NB4 (cell line): ENCODE results near the gene CD83.

Experiments used
- DNase-seq: peaks from one replicate; pipeline ENCODE4 v3.0.0; 2010; ENCODE audit warnings: low read depth
- H3K4me3 ChIP-seq: one replicate; pipeline ENCODE4 v1.5.1; 2011; ENCODE audit warnings: mild to moderate bottlenecking, low read depth, low read length, moderate library complexity
- MYC ChIP-seq: IDR thresholded peaks from 2 replicates; pipeline ENCODE4 v1.6.1; 2011; ENCODE audit warnings: low read depth, low read length
- POLR2A ChIP-seq: IDR thresholded peaks from 2 replicates; pipeline ENCODE4 v1.6.1; 2011; ENCODE audit warnings: mild to moderate bottlenecking; ENCODE audit not compliant: insufficient read length; ENCODE audit errors: extremely low read depth
- TF ChIP-seq, protein P1 (sequence below): IDR thresholded peaks from 2 replicates; pipeline ENCODE4 v1.6.1; 2011; ENCODE audit warnings: low read depth, low read length
- TF ChIP-seq, protein P2 (sequence below): IDR thresholded peaks from one replicate; pipeline ENCODE4 v1.5.1; 2012; ENCODE audit warnings: low read depth, low read length

The CD83 gene

DNA sequence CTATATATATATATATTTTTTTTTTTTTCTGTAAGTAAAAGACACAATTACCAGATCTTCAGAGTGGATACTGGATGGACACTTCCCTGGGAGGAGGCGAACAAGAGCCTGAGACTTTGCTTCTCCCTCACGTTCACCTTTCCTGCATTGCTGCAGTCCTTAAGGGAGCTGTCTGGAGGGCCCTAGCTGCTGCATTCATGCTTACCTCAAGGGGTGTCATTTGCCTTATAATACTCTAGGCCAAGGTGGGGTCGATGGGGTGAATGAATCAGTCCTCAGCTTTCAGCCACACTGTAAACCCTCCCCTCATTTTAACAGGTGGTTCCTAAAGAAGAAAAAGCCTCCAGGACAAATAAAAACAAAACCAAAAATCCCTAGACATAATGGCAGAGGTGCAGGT is 34.8 kb upstream of the CD83 start:
- H3K4me3 ChIP-seq: no peak overlapping the region
- no peak for DNase-seq
- TF ChIP-seq MYC (no peak), POLR2A (no peak)
- TF ChIP-seq, protein P1, sequence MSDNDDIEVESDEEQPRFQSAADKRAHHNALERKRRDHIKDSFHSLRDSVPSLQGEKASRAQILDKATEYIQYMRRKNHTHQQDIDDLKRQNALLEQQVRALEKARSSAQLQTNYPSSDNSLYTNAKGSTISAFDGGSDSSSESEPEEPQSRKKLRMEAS: no peak
- TF ChIP-seq, protein P2, sequence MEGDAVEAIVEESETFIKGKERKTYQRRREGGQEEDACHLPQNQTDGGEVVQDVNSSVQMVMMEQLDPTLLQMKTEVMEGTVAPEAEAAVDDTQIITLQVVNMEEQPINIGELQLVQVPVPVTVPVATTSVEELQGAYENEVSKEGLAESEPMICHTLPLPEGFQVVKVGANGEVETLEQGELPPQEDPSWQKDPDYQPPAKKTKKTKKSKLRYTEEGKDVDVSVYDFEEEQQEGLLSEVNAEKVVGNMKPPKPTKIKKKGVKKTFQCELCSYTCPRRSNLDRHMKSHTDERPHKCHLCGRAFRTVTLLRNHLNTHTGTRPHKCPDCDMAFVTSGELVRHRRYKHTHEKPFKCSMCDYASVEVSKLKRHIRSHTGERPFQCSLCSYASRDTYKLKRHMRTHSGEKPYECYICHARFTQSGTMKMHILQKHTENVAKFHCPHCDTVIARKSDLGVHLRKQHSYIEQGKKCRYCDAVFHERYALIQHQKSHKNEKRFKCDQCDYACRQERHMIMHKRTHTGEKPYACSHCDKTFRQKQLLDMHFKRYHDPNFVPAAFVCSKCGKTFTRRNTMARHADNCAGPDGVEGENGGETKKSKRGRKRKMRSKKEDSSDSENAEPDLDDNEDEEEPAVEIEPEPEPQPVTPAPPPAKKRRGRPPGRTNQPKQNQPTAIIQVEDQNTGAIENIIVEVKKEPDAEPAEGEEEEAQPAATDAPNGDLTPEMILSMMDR: no peak

DNA sequence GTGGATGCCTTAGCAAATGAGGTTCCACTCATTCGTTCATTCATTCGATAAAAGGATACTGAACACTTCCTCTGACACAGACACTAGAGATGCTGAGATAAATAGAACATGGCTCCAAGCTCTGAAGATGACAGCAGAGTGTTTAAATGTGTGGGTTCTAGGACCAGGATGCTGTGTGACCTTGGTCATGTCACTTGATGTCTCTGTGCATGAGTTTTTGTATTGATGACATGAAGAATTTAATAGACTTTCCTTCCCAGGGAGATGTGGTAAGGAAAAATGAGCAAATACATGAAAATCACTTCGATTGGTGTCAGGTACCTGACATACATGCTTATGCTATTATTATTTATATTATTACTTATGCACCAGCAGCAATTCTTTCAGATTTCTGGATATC is 34.3 kb upstream of the CD83 start:
- TF ChIP-seq, protein P2: no peak
- TF ChIP-seq POLR2A (no peak), MYC (no peak)
- TF ChIP-seq, protein P1: no peak
- DNase-seq: no peak
- no peak overlapping the region for H3K4me3 ChIP-seq

DNA sequence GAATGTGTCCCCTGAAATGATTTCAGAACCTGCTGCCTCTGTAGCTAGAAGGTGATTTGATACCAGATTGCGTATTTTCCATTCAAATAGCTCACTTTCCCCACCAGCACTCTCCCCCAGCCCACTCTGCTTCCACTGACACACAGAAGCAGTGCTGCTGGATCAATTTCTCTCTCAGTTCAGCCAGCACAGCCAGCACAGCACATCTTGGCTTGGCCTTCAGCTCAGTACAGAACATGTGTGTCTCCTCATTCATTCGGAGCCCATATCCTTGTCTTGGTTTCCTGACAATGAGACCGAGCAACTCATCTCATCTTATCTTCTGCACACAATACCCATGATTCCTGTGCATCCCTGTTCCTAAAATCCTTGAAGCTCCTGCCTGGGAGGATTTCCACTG is 33.8 kb upstream of the CD83 start:
- TF ChIP-seq, protein P2: no peak
- TF ChIP-seq POLR2A (no peak), MYC (no peak)
- TF ChIP-seq, protein P1: no peak
- DNase-seq: no peak
- no peak overlapping the region for H3K4me3 ChIP-seq

DNA sequence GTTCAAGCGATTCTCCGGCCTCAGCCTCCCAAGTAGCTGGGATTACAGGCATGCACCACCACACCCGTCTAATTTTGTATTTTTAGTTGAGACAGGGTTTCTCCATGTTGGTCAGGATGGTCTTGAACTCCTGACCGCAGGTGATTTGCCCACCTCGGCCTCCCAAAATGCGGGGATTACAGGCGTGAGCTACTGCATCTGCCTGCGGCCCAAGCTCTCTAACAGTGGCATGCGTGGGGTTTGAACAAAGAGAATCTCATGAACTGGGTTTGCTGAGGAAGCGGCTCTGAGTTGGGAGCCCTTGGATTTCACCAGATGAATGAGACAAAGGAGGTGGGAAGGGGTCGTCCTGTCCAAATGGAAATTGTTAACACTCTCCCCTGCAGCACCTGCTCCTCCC is 33.2 kb upstream of the CD83 start:
- no peak overlapping the region for H3K4me3 ChIP-seq
- TF ChIP-seq, protein P2: no peak
- TF ChIP-seq, protein P1: no peak
- TF ChIP-seq MYC (no peak), POLR2A (no peak)
- no peak for DNase-seq

DNA sequence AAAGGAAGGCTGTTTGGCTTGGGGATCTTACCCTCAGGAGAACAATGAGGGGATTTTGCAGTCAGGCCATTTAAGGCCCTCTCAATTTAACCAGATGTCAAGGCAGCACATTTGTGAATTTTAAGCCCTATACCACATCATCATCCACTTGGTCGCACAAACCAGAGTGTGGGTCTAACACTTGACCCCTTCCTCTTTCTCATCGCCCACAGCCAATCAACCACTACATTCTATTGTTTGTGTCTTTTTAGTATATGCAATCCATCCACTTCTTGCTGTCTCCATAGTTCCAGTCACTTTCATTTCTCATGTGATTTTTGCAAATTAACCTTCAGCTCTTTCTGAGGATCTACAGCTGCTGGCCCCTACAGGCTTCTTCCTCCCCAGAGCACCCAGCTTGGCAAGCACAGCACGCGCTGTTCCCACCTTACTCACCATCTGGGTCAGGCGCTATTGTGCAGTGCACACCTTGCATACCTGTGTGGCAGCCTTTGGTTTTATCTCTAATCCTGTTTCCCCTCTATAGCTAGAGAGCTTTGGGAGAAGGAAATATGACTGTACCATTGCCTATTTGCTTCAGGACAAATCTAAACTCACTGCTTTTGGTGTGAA is 32.3 kb upstream of the CD83 start:
- DNase-seq: no peak
- TF ChIP-seq, protein P2: no peak
- TF ChIP-seq MYC: no peak
- TF ChIP-seq, protein P1: no peak
- TF ChIP-seq POLR2A: no peak

More for the DNA sequence above, 32.3 kb upstream of the CD83 start:
- H3K4me3 ChIP-seq: no peak overlapping the region
